SK-N-MC (cell line): ENCODE measurements around the gene PXYLP1.

ENCODE experiments used
- EZH2 ChIP-seq: fragments of 200-600 bp; sonication (generic); IDR thresholded peaks from one replicate; pipeline ENCODE4 v1.6.1; 2017; ENCODE audit warnings: antibody characterized with exemption
- FOXP2 ChIP-seq: optimal IDR thresholded peaks from 2 replicates; pipeline ENCODE3; 2011; ENCODE audit warnings: mild to moderate bottlenecking, moderate library complexity; ENCODE audit not compliant: insufficient read depth; ENCODE audit errors: extremely low read length, control extremely low read depth
- POLR2AphosphoS5 ChIP-seq: IDR thresholded peaks from 2 replicates; pipeline ENCODE4 v1.6.1; 2012; ENCODE audit warnings: mild to moderate bottlenecking, low read depth, low read length, borderline replicate concordance

DNA sequence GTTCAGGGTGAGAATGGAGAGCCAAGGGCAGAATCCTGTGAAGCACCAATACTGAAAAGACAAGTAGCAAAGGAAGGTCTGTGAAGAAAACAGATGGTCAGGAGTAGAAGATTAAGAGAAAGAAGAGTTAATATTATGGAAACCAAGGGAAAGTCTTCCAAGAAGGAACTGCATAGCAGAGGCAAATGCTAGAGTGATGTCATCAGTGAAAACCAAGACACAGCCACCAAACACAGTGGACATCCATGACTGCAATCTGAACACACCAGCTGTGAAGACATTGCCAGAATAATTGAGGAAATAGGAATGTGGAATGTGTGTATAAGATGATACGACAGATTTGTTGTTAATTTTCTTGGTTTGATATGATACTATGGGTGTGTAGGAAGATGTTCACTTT, 109.9 kb downstream of the PXYLP1 start:
- TF ChIP-seq EZH2, result no peak
- TF ChIP-seq POLR2AphosphoS5, result no peak
- TF ChIP-seq FOXP2, result no peak
